GM13977 (cell line): Measurements from ENCODE around the gene FCN3.

Experiments
- DNase-seq: peaks from one replicate; pipeline ENCODE4 v3.0.0; 2012; ENCODE audit warnings: low spot score
- in situ Hi-C: fragments of 300-500 bp; cut with MboI; formaldehyde crosslinking; loops from one replicate; pipeline ENCODE4 v1.12.0; 2022; ENCODE audit warnings: low sequenced_read_pairs, low pct_unique_long_range_greater_than_20kb, mixed read lengths, inconsistent platforms; ENCODE audit not compliant: unreplicated experiment
- TF ChIP-seq, protein P1 (sequence below): IDR thresholded peaks from 2 replicates; pipeline ENCODE4 v1.5.1; 2012; ENCODE audit warnings: mild to moderate bottlenecking, control low read depth; ENCODE audit not compliant: insufficient read depth; ENCODE audit errors: extremely low read depth, missing control alignments

Gene FCN3

GRCh38 chr1:27345272-27345671 lies 29.4 kb downstream of the FCN3 start:
- no peak for DNase-seq
- in situ Hi-C loops, result no loop called here
- TF ChIP-seq, protein P1, sequence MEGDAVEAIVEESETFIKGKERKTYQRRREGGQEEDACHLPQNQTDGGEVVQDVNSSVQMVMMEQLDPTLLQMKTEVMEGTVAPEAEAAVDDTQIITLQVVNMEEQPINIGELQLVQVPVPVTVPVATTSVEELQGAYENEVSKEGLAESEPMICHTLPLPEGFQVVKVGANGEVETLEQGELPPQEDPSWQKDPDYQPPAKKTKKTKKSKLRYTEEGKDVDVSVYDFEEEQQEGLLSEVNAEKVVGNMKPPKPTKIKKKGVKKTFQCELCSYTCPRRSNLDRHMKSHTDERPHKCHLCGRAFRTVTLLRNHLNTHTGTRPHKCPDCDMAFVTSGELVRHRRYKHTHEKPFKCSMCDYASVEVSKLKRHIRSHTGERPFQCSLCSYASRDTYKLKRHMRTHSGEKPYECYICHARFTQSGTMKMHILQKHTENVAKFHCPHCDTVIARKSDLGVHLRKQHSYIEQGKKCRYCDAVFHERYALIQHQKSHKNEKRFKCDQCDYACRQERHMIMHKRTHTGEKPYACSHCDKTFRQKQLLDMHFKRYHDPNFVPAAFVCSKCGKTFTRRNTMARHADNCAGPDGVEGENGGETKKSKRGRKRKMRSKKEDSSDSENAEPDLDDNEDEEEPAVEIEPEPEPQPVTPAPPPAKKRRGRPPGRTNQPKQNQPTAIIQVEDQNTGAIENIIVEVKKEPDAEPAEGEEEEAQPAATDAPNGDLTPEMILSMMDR, result no peak

- TF ChIP-seq, protein P1, result no peak
- in situ Hi-C loops, result no loop called here
- DNase-seq, result no peak
Measured at GRCh38 chr1:27343639-27344025, 31.0 kb downstream of the FCN3 start.

GRCh38 chr1:27342778-27343638 lies 31.6 kb downstream of the FCN3 start:
- TF ChIP-seq, protein P1, result no peak
- in situ Hi-C loops, result no loop called here
- peak; percentile 65 for DNase-seq

DNA sequence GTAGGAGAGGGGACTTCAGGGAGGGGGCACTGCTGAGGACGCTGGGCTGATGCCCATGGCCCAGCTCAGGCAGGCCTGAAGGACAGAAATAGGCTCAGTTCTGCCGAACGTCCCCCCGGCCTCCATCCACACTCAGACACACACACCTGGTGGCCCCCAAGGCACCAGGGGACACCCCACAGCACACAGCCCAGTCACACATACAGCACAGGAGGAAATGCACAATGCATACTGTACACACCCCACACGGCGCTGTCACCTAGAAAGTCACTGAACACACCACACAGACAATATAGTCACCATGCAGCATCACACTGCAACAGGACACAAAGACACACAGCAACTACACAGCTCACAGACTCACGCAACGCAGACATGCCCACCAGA lies 32.2 kb downstream of the FCN3 start:
- TF ChIP-seq, protein P1, result no peak
- no peak for DNase-seq
- in situ Hi-C loops, result no loop called here

- TF ChIP-seq, protein P1, result no peak
- in situ Hi-C loops, result no loop called here
- peak; percentile 84 for DNase-seq
Measured at GRCh38 chr1:27341525-27342252, 32.9 kb downstream of the FCN3 start, which contains the start of gene SYTL1. TSS of gene SYTL1 (plus strand) at chr1:27342022. CDS start at chr1:27345335, 3,313 bp downstream.

DNA sequence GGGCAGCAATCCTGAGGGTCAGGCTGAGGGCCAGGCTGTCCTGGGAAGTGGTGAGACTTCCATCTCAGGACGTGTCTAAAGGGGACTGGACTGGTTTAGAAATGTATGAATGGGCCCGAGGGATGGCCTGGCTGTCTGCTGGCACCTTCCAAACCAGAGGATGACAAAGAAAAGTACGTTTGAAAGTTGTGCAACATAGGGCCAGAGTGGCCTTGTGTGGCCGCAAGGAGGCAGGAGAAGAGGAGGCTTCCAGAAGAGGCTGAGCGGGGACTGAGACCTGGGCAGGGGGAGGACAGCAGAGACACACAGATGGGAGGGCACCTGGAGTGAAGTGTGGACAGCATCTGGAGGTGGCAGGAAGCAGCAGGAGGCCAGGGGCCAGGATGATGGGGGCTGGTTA lies 35.4 kb downstream of the FCN3 start:
- TF ChIP-seq, protein P1, result no peak
- no peak for DNase-seq
- in situ Hi-C loops, result no loop called here
